AG04449 (cell line): ENCODE data around the gene EPHB2.

Source experiments
- CTCF ChIA-PET: fragments of 350-600 bp; formaldehyde crosslinking; extraction: SDS; loops from one replicate; lab custom pipeline; 2021; ENCODE audit warnings: antibody characterized with exemption; lab: Yijun Ruan, JAX
- POLR2A ChIA-PET: fragments of 400-600, 350-600 bp; formaldehyde crosslinking; extraction: SDS; loops from one replicate; lab custom pipeline; 2020; ENCODE audit warnings: antibody characterized with exemption, inconsistent platforms; lab: Yijun Ruan, JAX
- DNase-seq: peaks from one replicate; pipeline ENCODE4 v3.0.0-alpha.2; 2010; ENCODE audit warnings: low read depth, low spot score
- H3K4me3 ChIP-seq: 2 replicates; pipeline ENCODE4 v1.5.1; 2011; ENCODE audit warnings: low read depth, mild to moderate bottlenecking, control low read depth, low read length
- CTCF ChIP-seq: IDR thresholded peaks from one replicate; pipeline ENCODE4 v1.5.1; 2011; ENCODE audit warnings: mild to moderate bottlenecking, moderate library complexity, low read length, control low read depth, inconsistent platforms; ENCODE audit not compliant: insufficient read depth; ENCODE audit errors: missing control alignments

The EPHB2 gene

GRCh38 chr1:22908880-22909426, 198.3 kb downstream of the EPHB2 start:
- no peak overlapping the region for H3K4me3 ChIP-seq
- ChIA-PET POLR2A (no interaction called here), CTCF (interaction anchor here (2.7 kb wide), 1 partner anchor 204 kb away, joined by 9 read pairs; no protein-coding TSS in a partner anchor)
- DNase-seq = no peak
- TF ChIP-seq CTCF = no peak

- ChIA-PET POLR2A (no interaction called here), CTCF (interaction anchor here (2.0 to 2.7 kb wide), 2 partner anchors 206 to 236 kb away, joined by 8 to 9 read pairs; no protein-coding TSS in a partner anchor)
- TF ChIP-seq CTCF = no peak
These were observed 199.6 kb downstream of the EPHB2 start for GRCh38 chr1:22910286-22910685.

GRCh38 chr1:22910986-22911651, 200.5 kb downstream of the EPHB2 start:
- POLR2A ChIA-PET = no interaction called here

More at GRCh38 chr1:22910286-22910685, 199.6 kb downstream of the EPHB2 start:
- H3K4me3 ChIP-seq = no peak overlapping the region
- no peak for DNase-seq

GRCh38 chr1:22912311-22912710, 201.7 kb downstream of the EPHB2 start:
- POLR2A ChIA-PET = no interaction called here
- no peak for TF ChIP-seq CTCF
- H3K4me3 ChIP-seq = no peak overlapping the region
- CTCF ChIA-PET = interaction anchor here (1.2 to 2.0 kb wide), 3 partner anchors 17 to 238 kb away, joined by 3 to 8 read pairs (median 7); no protein-coding TSS in a partner anchor
- no peak for DNase-seq

More at GRCh38 chr1:22910986-22911651, 200.5 kb downstream of the EPHB2 start:
- no peak for TF ChIP-seq CTCF
- no peak overlapping the region for H3K4me3 ChIP-seq
- DNase-seq = no peak
- CTCF ChIA-PET = interaction anchor here (1.2 to 2.0 kb wide), 3 partner anchors 17 to 237 kb away, joined by 3 to 8 read pairs (median 6); no protein-coding TSS in a partner anchor

- ChIA-PET POLR2A (no interaction called here), CTCF (interaction anchor here (0.7 to 1.9 kb wide), 2 partner anchors 8 to 16 kb away, joined by 3 to 7 read pairs; no protein-coding TSS in a partner anchor)
- no peak overlapping the region for H3K4me3 ChIP-seq
- no peak for DNase-seq
- no peak for TF ChIP-seq CTCF
These were observed 202.9 kb downstream of the EPHB2 start for GRCh38 chr1:22913421-22914141.
